NT2/D1 (cell line): Measurements from ENCODE around the gene TTC6.

ENCODE experiments used
- SUZ12 ChIP-seq: IDR thresholded peaks from 2 replicates; pipeline ENCODE4 v1.6.1; 2011; ENCODE audit not compliant: insufficient read length, insufficient read depth; ENCODE audit errors: extremely low read depth
- YY1 ChIP-seq: IDR thresholded peaks from 2 replicates; pipeline ENCODE4 v1.6.1; 2011; ENCODE audit not compliant: insufficient read length, insufficient read depth
- ZNF274 ChIP-seq: IDR thresholded peaks from 2 replicates; pipeline ENCODE4 v1.6.1; 2011; ENCODE audit warnings: mild to moderate bottlenecking, low read depth, low read length

GRCh38 chr14:37643701-37644100 lies 48.3 kb downstream of the TTC6 start:
- TF ChIP-seq YY1, result no peak
- no peak for TF ChIP-seq ZNF274
- TF ChIP-seq SUZ12, result no peak
